Hematopoietic multipotent progenitor cell treated with erythropoietin and hydrocortisone succinate and interleukin-3 and kit ligand, for 6 days (in vitro differentiated cells): ENCODE measurements around the gene UQCR10.

Source experiments
- DNase-seq: peaks from one replicate; pipeline ENCODE4 v3.0.0-alpha.2; 2015

UQCR10 gene

GRCh38 chr22:29765905-29766631 lies 1.1 kb upstream of the UQCR10 start:
- DNase-seq: peak; percentile 74

- peak; percentile 99 for DNase-seq
These were observed 468 bp upstream of the UQCR10 start, which contains the start of gene ZMAT5 for GRCh38 chr22:29766632-29767170. TSS of gene ZMAT5 (minus strand) at chr22:29767007. CDS start at chr22:29748544, 18,463 bp downstream.

- peak; percentile 47 for DNase-seq
These were observed 1.0 kb downstream of the UQCR10 start for GRCh38 chr22:29768052-29768693.

GRCh38 chr22:29769723-29770321 lies 2.7 kb downstream of the UQCR10 start:
- no peak for DNase-seq

- peak; percentile 59 for DNase-seq
These were observed 5.0 kb downstream of the UQCR10 start for GRCh38 chr22:29772170-29772641.

GRCh38 chr22:29773233-29773632 lies 6.1 kb downstream of the UQCR10 start:
- DNase-seq: no peak

GRCh38 chr22:29780220-29780619 lies 13.1 kb downstream of the UQCR10 start:
- no peak for DNase-seq

- peak; percentile 93 for DNase-seq
These were observed 13.8 kb downstream of the UQCR10 start for GRCh38 chr22:29780748-29781676.

GRCh38 chr22:29782061-29782845 lies 15.1 kb downstream of the UQCR10 start:
- DNase-seq: no peak

- no peak for DNase-seq
These were observed 17.5 kb downstream of the UQCR10 start for GRCh38 chr22:29784451-29785361.

GRCh38 chr22:29786031-29786430 lies 18.9 kb downstream of the UQCR10 start:
- no peak for DNase-seq

- DNase-seq: no peak
These were observed 20.3 kb downstream of the UQCR10 start for GRCh38 chr22:29787371-29787980.

- DNase-seq: no peak
These were observed 21.4 kb downstream of the UQCR10 start for GRCh38 chr22:29788339-29789279.

- DNase-seq: no peak
These were observed 22.9 kb downstream of the UQCR10 start for GRCh38 chr22:29790061-29790460.

- no peak for DNase-seq
These were observed 26.2 kb downstream of the UQCR10 start for GRCh38 chr22:29793396-29793795.

GRCh38 chr22:29795663-29796062 lies 28.5 kb downstream of the UQCR10 start:
- DNase-seq: no peak

GRCh38 chr22:29797351-29797750 lies 30.2 kb downstream of the UQCR10 start:
- DNase-seq: peak; percentile 26

GRCh38 chr22:29798318-29798717 lies 31.1 kb downstream of the UQCR10 start:
- peak; percentile 57 for DNase-seq

GRCh38 chr22:29798801-29799200 lies 31.6 kb downstream of the UQCR10 start:
- no peak for DNase-seq
